Activated T-helper 9 cell treated with anti-CD3 and anti-CD28 coated beads, Interleukin-2, amount 50 U/mL, for 16 hours (primary cell): ENCODE results near the gene KLHL41.
"Not testable (repeated sequence)": the region's sequence is repeated elsewhere in the genome, so short reads cannot be mapped to it uniquely, and the experiment has no call there.

Experiments
- DNase-seq: peaks from one replicate; pipeline ENCODE4 v3.0.0-alpha.2; 2020; ENCODE audit warnings: low read depth

Gene KLHL41

GRCh38 chr2:169573160-169573973 is 63.9 kb downstream of the KLHL41 start, which contains the start of gene FASTKD1:
Gene FASTKD1, minus strand, starts transcription at chr2:169573865. Its CDS starts 1,836 bp downstream, at chr2:169572029.
- peak; percentile 78 for DNase-seq

- DNase-seq, result no peak
Measured at GRCh38 chr2:169573974-169574299, 64.4 kb downstream of the KLHL41 start.

DNA sequence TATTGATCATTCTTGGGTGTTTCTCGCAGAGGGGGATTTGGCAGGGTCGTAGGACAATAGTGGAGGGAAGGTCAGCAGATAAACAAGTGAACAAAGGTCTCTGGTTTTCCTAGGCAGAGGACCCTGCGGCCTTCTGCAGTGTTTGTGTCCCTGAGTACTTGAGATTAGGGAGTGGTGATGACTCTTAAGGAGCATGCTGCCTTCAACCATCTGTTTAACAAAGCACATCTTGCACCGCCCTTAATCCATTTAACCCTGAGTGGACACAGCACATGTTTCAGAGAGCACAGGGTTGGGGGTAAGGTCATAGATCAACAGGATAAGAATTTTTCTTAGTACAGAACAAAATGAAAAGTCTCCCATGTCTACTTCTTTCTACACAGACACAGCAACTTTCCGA is 65.0 kb downstream of the KLHL41 start:
- DNase-seq, result not testable (repeated sequence)

DNA sequence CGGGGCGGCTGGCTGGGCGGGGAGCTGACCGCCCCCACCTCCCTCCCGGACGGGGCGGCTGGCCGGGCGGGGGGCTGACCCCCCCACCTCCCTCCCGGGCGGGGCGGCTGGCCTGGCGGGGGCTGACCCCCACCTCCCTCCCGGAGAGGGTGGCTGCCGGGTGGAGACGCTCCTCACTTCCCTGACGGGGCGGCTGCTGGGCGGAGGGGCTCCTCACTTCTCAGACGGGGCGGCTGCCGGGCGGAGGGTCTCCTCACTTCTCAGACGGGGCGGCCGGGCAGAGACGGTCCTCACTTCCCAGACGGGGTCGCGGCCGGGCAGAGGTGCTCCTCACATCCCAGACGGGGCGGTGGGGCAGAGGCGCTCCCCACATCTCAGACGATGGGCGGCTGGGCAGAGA is 65.8 kb downstream of the KLHL41 start:
- not testable (repeated sequence) for DNase-seq
